ENCODE data around the gene LDB2.

LDB2 gene

GRCh38 chr4:16838226-16838875 is 60.1 kb downstream of the LDB2 start:
- no peak overlapping the region for H3K9ac ChIP-seq (ENCODE audit: insufficient read length, low read depth)
- H3K36me3 ChIP-seq (ENCODE audit: insufficient read depth, insufficient read length, low read length): peaks cover 9% of the 10 kb centered on the region
- no peaks in the 10 kb centered on the region for H3K4me1 ChIP-seq (ENCODE audit: insufficient read depth, insufficient read length)
- H3K9me3 ChIP-seq (ENCODE audit: insufficient read depth, low read length): no peaks in the 10 kb centered on the region
- H3K27me3 ChIP-seq (ENCODE audit: insufficient read depth, insufficient read length): no peaks in the 10 kb centered on the region
- TF ChIP-seq YY1 (IDR thresholded peaks at IDR 0.05; ENCODE audit: insufficient read depth, insufficient read length) (no peak), ZNF274 (IDR thresholded peaks at IDR 0.05; ENCODE audit: low read depth, low read length) (no peak), SUZ12 (IDR thresholded peaks at IDR 0.05; ENCODE audit: extremely low read depth, insufficient read depth, insufficient read length) (no peak)
- H3K4me3 ChIP-seq (ENCODE audit: insufficient read length, low read depth): no peak overlapping the region
- no peak for DNase-seq (ENCODE audit: low read depth, low spot score)

- no peaks in the 10 kb centered on the region for H3K27me3 ChIP-seq (ENCODE audit: insufficient read depth, insufficient read length)
- H3K4me3 ChIP-seq (ENCODE audit: insufficient read length, low read depth): no peak overlapping the region
- H3K9me3 ChIP-seq (ENCODE audit: insufficient read depth, low read length): no peaks in the 10 kb centered on the region
- H3K4me1 ChIP-seq (ENCODE audit: insufficient read depth, insufficient read length): no peaks in the 10 kb centered on the region
- no peak for DNase-seq (ENCODE audit: low read depth, low spot score)
- H3K36me3 ChIP-seq (ENCODE audit: insufficient read depth, insufficient read length, low read length): peaks cover 9% of the 10 kb centered on the region
- TF ChIP-seq SUZ12 (IDR thresholded peaks at IDR 0.05; ENCODE audit: extremely low read depth, insufficient read depth, insufficient read length): no peak
- no peak for TF ChIP-seq YY1 (IDR thresholded peaks at IDR 0.05; ENCODE audit: insufficient read depth, insufficient read length)
- TF ChIP-seq ZNF274 (IDR thresholded peaks at IDR 0.05; ENCODE audit: low read depth, low read length): no peak
- H3K9ac ChIP-seq (ENCODE audit: insufficient read length, low read depth): no peak overlapping the region
Measured at GRCh38 chr4:16837475-16837874, 61.0 kb downstream of the LDB2 start.

- Histone ChIP-seq H3K4me1 (ENCODE audit: insufficient read depth, insufficient read length) (no peaks in the 10 kb centered on the region), H3K27me3 (ENCODE audit: insufficient read depth, insufficient read length) (no peaks in the 10 kb centered on the region), H3K4me3 (ENCODE audit: insufficient read length, low read depth) (no peak overlapping the region), H3K9me3 (ENCODE audit: insufficient read depth, low read length) (no peaks in the 10 kb centered on the region), H3K9ac (ENCODE audit: insufficient read length, low read depth) (no peak overlapping the region), H3K36me3 (ENCODE audit: insufficient read depth, insufficient read length, low read length) (peaks cover 9% of the 10 kb centered on the region)
- no peak for TF ChIP-seq YY1 (IDR thresholded peaks at IDR 0.05; ENCODE audit: insufficient read depth, insufficient read length)
- TF ChIP-seq ZNF274 (IDR thresholded peaks at IDR 0.05; ENCODE audit: low read depth, low read length): no peak
- no peak for TF ChIP-seq SUZ12 (IDR thresholded peaks at IDR 0.05; ENCODE audit: extremely low read depth, insufficient read depth, insufficient read length)
- no peak for DNase-seq (ENCODE audit: low read depth, low spot score)
Measured at GRCh38 chr4:16836324-16836723, 62.1 kb downstream of the LDB2 start.

GRCh38 chr4:16835597-16836247 is 62.7 kb downstream of the LDB2 start:
- no peaks in the 10 kb centered on the region for H3K4me1 ChIP-seq (ENCODE audit: insufficient read depth, insufficient read length)
- no peak overlapping the region for H3K9ac ChIP-seq (ENCODE audit: insufficient read length, low read depth)
- no peak for DNase-seq (ENCODE audit: low read depth, low spot score)
- no peaks in the 10 kb centered on the region for H3K27me3 ChIP-seq (ENCODE audit: insufficient read depth, insufficient read length)
- H3K4me3 ChIP-seq (ENCODE audit: insufficient read length, low read depth): no peak overlapping the region
- TF ChIP-seq SUZ12 (IDR thresholded peaks at IDR 0.05; ENCODE audit: extremely low read depth, insufficient read depth, insufficient read length) (no peak), ZNF274 (IDR thresholded peaks at IDR 0.05; ENCODE audit: low read depth, low read length) (no peak), YY1 (IDR thresholded peaks at IDR 0.05; ENCODE audit: insufficient read depth, insufficient read length) (no peak)
- H3K36me3 ChIP-seq (ENCODE audit: insufficient read depth, insufficient read length, low read length): peaks cover 7% of the 10 kb centered on the region
- no peaks in the 10 kb centered on the region for H3K9me3 ChIP-seq (ENCODE audit: insufficient read depth, low read length)

GRCh38 chr4:16834814-16835213 is 63.6 kb downstream of the LDB2 start:
- no peak for TF ChIP-seq ZNF274 (IDR thresholded peaks at IDR 0.05; ENCODE audit: low read depth, low read length)
- TF ChIP-seq YY1 (IDR thresholded peaks at IDR 0.05; ENCODE audit: insufficient read depth, insufficient read length): no peak
- no peak for TF ChIP-seq SUZ12 (IDR thresholded peaks at IDR 0.05; ENCODE audit: extremely low read depth, insufficient read depth, insufficient read length)

GRCh38 chr4:16833722-16834121 is 64.7 kb downstream of the LDB2 start:
- Histone ChIP-seq H3K36me3 (ENCODE audit: insufficient read depth, insufficient read length, low read length) (no peaks in the 10 kb centered on the region), H3K4me1 (ENCODE audit: insufficient read depth, insufficient read length) (no peaks in the 10 kb centered on the region), H3K4me3 (ENCODE audit: insufficient read length, low read depth) (no peak overlapping the region), H3K9me3 (ENCODE audit: insufficient read depth, low read length) (no peaks in the 10 kb centered on the region), H3K9ac (ENCODE audit: insufficient read length, low read depth) (no peak overlapping the region), H3K27me3 (ENCODE audit: insufficient read depth, insufficient read length) (no peaks in the 10 kb centered on the region)
- no peak for TF ChIP-seq ZNF274 (IDR thresholded peaks at IDR 0.05; ENCODE audit: low read depth, low read length)
- no peak for TF ChIP-seq SUZ12 (IDR thresholded peaks at IDR 0.05; ENCODE audit: extremely low read depth, insufficient read depth, insufficient read length)
- no peak for TF ChIP-seq YY1 (IDR thresholded peaks at IDR 0.05; ENCODE audit: insufficient read depth, insufficient read length)
- no peak for DNase-seq (ENCODE audit: low read depth, low spot score)

More at GRCh38 chr4:16834814-16835213, 63.6 kb downstream of the LDB2 start:
- H3K27me3 ChIP-seq (ENCODE audit: insufficient read depth, insufficient read length): no peaks in the 10 kb centered on the region
- H3K4me1 ChIP-seq (ENCODE audit: insufficient read depth, insufficient read length): no peaks in the 10 kb centered on the region
- DNase-seq (ENCODE audit: low read depth, low spot score): no peak
- no peaks in the 10 kb centered on the region for H3K36me3 ChIP-seq (ENCODE audit: insufficient read depth, insufficient read length, low read length)
- no peak overlapping the region for H3K9ac ChIP-seq (ENCODE audit: insufficient read length, low read depth)
- no peak overlapping the region for H3K4me3 ChIP-seq (ENCODE audit: insufficient read length, low read depth)
- no peaks in the 10 kb centered on the region for H3K9me3 ChIP-seq (ENCODE audit: insufficient read depth, low read length)

GRCh38 chr4:16830081-16830480 is 68.4 kb downstream of the LDB2 start:
- no peak for TF ChIP-seq YY1 (IDR thresholded peaks at IDR 0.05; ENCODE audit: insufficient read depth, insufficient read length)
- no peak for TF ChIP-seq SUZ12 (IDR thresholded peaks at IDR 0.05; ENCODE audit: extremely low read depth, insufficient read depth, insufficient read length)
- TF ChIP-seq ZNF274 (IDR thresholded peaks at IDR 0.05; ENCODE audit: low read depth, low read length): no peak
- H3K9ac ChIP-seq (ENCODE audit: insufficient read length, low read depth): no peak overlapping the region
- no peak overlapping the region for H3K4me3 ChIP-seq (ENCODE audit: insufficient read length, low read depth)
- H3K4me1 ChIP-seq (ENCODE audit: insufficient read depth, insufficient read length): no peaks in the 10 kb centered on the region
- no peaks in the 10 kb centered on the region for H3K27me3 ChIP-seq (ENCODE audit: insufficient read depth, insufficient read length)
- DNase-seq (ENCODE audit: low read depth, low spot score): no peak
- no peaks in the 10 kb centered on the region for H3K9me3 ChIP-seq (ENCODE audit: insufficient read depth, low read length)
- no peaks in the 10 kb centered on the region for H3K36me3 ChIP-seq (ENCODE audit: insufficient read depth, insufficient read length, low read length)

Data from NT2/D1 (cell line).